ENCODE results near the gene SLC25A25.

DNA sequence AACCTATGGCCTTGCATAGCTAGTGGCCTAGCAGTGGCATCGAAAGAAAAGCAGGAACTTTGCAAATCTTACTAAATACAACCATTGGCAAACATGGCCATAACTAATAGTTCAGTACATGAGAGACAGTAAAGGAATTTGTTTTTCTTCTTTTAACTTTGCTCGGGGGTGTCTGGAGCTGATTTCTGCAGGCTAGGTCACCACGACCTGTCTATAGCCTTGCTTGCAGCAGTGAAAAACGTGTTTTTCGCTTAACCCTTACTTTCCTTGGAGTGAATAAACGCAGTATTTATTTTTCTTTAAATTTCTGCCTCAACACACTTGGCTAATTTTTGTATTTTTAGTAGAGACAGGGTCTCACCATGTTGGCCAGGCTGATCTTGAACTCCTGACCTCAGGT is 20.8 kb upstream of the SLC25A25 start:
- no peak for TF ChIP-seq CHD1 (IDR thresholded peaks at IDR 0.05; ENCODE audit: low read depth, low read length)
- TF ChIP-seq, protein P1, sequence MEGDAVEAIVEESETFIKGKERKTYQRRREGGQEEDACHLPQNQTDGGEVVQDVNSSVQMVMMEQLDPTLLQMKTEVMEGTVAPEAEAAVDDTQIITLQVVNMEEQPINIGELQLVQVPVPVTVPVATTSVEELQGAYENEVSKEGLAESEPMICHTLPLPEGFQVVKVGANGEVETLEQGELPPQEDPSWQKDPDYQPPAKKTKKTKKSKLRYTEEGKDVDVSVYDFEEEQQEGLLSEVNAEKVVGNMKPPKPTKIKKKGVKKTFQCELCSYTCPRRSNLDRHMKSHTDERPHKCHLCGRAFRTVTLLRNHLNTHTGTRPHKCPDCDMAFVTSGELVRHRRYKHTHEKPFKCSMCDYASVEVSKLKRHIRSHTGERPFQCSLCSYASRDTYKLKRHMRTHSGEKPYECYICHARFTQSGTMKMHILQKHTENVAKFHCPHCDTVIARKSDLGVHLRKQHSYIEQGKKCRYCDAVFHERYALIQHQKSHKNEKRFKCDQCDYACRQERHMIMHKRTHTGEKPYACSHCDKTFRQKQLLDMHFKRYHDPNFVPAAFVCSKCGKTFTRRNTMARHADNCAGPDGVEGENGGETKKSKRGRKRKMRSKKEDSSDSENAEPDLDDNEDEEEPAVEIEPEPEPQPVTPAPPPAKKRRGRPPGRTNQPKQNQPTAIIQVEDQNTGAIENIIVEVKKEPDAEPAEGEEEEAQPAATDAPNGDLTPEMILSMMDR (IDR thresholded peaks at IDR 0.05; ENCODE audit: control extremely low read depth in 1 of 3, insufficient read depth in 1 of 3, low read depth in 1 of 3, low read length in 3 of 3): no peak
- TF ChIP-seq PHF8 (conservative IDR thresholded peaks at IDR 0.05; ENCODE audit: low read depth, low read length): no peak
- TF ChIP-seq SAP30 (IDR thresholded peaks at IDR 0.05; ENCODE audit: insufficient read depth, insufficient replicate concordance, low read length): no peak
- no peak for TF ChIP-seq GABPA (IDR thresholded peaks at IDR 0.05; ENCODE audit: borderline replicate concordance, insufficient read depth, low read length)
- no peak for TF ChIP-seq EP300 (IDR thresholded peaks at IDR 0.05; ENCODE audit: borderline replicate concordance in 1 of 2, low read depth in 2 of 2, low read length in 2 of 2)
- no peak for TF ChIP-seq KDM1A (IDR thresholded peaks at IDR 0.05; ENCODE audit: borderline replicate concordance, low read length)
- TF ChIP-seq EZH2 (IDR thresholded peaks at IDR 0.05; ENCODE audit: low read depth, low read length, severe bottlenecking): no peak
- TF ChIP-seq POLR2AphosphoS5 (IDR thresholded peaks at IDR 0.05; ENCODE audit: low read depth, low read length): no peak
- TF ChIP-seq POLR2A (IDR thresholded peaks at IDR 0.05; ENCODE audit: control extremely low read depth in 1 of 2, low read depth in 2 of 2, low read length in 2 of 2): no peak
- no peak for TF ChIP-seq MAFK (IDR thresholded peaks at IDR 0.05; ENCODE audit: low read depth, low read length)
- no peak for TF ChIP-seq GTF2F1 (IDR thresholded peaks at IDR 0.05; ENCODE audit: borderline replicate concordance, low read depth, low read length)
- no peak for TF ChIP-seq FOSL1 (IDR thresholded peaks at IDR 0.05; ENCODE audit: insufficient read depth, low read depth, low read length)
